HG02759 (cell line): Measurements from ENCODE around the gene SLC25A38.
"Not testable (repeated sequence)": the region's sequence is repeated elsewhere in the genome, so short reads cannot be mapped to it uniquely, and the experiment has no call there.

ENCODE experiments used
- ATAC-seq: cut with Tn5 transposase; IDR thresholded peaks from one replicate; pipeline ENCODE4 v1.9.1; 2021; ENCODE audit warnings: mild to moderate bottlenecking, moderate library complexity; ENCODE audit not compliant: unreplicated experiment

Gene SLC25A38

GRCh38 chr3:39407259-39407629 is 24.1 kb downstream of the SLC25A38 start:
- no peak for ATAC-seq

DNA sequence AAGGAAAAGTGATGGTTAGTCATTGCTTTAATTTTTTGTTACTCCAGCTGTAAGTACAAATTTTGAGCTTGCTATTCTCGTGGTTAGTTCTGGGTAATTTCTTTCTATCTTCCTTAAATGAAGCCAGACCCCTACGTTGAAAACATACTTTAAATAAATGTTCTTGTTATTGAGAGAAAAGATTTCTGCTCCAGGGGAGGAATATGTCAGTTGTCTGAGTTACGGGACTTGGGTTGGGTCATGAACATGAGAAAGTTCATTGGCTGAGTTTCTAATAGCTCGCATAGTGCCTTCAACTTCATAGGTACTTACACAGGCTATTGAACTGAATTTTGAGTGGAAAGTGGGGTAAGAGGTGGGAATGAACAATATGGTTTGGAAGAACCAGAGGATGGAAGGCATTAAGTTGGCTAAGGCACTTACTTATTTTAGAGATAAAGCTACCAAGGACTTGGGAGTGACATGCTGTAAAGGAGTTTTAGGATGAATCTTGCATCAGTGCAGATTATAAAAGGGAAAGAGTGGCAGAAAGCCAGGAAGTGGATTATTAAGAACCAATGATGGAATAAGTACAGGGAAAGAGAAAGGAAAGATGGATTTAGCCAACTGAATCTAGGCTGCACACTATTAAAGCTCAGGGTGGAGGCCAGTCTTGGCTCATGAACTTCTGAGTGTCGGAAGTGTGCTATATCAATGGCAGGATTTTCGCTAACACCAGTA is 24.8 kb downstream of the SLC25A38 start:
- no peak for ATAC-seq

DNA sequence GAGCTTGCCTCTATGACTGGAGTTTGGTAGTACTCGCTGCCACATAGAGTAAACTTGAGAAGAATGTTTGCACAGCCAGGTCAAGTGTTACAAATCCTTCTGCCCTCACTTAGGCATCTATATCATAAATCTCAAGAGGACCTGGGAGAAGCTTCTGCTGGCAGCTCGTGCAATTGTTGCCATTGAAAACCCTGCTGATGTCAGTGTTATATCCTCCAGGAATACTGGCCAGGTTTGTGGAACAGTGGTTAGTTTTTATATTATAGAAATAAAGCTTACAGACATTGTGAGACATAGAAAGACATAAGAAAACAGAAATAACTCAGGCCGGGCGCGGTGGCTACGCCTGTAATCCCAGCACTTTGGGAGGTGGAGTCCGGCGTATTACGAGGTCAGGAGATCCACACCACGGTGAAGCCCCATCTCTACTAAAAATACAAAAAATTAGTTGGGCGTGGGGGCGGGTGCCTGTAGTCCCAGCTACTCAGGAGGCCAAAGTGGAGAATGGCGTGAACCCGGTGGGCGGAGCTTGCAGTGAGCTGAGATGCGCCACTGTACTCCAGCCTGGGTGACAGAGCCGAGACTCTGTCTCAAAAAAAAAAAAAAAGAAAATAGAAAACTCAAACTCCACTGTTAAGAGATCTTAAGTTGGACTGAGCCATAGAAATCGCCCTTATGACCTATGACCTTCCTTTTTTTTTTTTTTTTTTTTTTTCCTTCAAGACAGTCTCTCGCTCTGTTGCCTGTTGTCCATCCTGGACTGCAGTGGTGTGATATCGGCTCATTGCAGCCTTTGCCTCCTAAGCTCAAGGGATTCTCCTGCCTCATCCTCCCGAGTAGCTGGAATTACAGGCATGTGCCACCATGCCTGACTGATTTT is 25.6 kb downstream of the SLC25A38 start:
- ATAC-seq = no peak

- no peak for ATAC-seq
Measured at GRCh38 chr3:39409514-39410136, 26.5 kb downstream of the SLC25A38 start.

DNA sequence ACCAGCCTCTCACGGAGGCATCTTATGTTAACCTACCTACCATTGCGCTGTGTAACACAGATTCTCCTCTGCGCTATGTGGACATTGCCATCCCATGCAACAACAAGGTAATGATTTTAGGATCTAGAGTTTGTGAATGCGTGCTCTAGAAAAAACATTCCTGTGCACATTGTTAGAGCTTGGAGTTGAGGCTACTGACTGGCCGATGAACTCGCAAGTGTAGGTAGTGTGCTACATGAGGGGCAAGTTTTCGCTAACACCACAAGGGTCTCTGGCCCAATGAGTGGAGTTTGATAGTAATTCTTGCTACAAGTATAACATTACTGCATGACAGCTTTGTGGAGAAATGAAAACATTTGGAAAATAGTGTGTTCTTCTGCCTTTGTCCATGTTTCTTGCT is 27.7 kb downstream of the SLC25A38 start:
- ATAC-seq = no peak

DNA sequence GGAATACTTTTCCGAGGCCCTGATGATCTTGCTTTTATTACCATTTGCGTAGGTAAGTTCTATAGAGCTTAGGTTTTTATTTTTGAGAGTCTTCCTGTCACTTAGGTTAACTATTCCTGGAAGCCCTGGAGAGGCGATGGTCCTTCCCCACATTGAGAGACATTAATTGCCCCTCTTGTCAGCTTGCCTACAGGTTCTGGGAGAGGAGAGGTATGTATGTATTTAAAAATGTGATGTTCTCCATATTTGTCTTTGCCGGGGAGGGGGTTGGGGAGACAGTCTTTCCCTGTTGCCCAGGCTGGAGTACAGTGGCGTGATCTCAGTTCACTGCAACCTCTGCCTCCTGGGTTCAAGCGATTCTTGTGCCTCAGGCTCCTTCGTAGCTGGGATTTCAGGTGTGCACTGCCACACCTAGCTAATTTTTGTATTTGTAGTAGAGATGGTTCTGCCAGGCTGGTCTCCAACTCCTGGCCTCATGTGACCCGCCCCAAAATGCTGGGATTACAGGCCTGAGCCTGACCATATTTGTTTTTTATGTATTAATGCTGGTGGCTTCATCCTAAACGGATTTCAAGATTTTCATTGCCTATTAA is 29.6 kb downstream of the SLC25A38 start:
- no peak for ATAC-seq

- ATAC-seq = no peak
Measured at GRCh38 chr3:39413691-39414420, 30.7 kb downstream of the SLC25A38 start.

DNA sequence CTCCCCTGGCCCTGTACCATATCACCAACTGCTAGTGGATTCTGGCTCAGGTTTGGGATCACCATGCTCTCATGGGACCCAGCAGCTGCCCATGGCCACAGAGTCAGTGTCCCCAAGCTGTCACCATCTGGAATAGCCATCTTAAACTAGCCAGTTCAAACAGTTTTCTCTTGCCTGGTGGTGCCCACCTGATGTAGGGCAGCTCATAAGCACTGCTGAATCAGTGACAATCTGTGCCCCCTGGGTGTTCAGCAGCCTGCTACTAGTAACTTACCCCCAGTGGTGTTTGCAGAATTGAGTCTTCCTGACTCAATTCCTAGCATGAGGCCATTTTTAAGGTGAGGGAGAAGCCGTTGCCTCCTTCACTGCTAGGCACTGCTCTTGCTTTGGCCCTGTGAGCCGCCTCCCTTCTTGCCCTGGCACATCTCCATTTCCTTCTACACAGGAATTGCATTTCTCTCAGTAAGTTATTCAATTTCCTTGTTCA is 31.3 kb downstream of the SLC25A38 start:
- ATAC-seq = no peak

- not testable (repeated sequence) for ATAC-seq
Measured at GRCh38 chr3:39415302-39415701, 32.1 kb downstream of the SLC25A38 start.

DNA sequence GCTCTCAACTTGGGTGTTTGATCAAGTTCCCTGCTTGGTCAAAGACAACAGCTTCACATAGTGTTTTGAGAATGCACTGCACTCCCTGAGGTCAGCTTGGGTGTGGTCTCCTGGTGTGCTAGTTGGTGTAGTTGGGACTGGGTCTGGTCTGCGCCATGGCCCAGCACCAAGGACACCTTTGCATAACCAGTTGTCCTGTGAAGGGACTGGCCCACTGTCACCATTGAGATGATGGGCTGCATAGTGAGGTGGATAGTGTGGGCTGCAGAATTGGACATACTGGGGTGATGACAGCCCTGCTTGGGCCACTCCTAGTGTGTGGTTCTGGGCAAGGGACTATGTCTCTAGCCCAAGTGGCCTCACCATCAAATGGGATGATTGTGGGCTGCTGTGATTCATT is 32.8 kb downstream of the SLC25A38 start:
- ATAC-seq = no peak

DNA sequence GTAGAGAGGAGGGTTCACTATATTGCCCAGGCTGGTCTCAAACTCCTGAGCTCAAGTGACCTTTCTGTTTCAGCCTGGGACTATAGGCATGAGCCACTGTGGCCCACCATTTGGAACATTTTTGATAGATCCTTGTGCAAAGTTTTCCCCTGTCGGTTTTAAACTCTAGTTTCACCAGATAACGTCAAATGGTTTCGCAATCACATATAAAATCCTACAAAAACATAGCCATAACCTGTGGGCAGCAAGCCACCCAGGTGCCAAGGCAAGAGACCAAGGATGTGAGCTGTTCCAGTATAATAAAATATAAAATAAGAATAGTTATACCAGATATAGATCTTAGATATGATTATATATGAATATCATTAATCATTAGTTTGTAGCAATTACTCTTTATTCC is 33.8 kb downstream of the SLC25A38 start:
- ATAC-seq = not testable (repeated sequence)

GRCh38 chr3:39418556-39419225 is 35.5 kb downstream of the SLC25A38 start:
- not testable (repeated sequence) for ATAC-seq

DNA sequence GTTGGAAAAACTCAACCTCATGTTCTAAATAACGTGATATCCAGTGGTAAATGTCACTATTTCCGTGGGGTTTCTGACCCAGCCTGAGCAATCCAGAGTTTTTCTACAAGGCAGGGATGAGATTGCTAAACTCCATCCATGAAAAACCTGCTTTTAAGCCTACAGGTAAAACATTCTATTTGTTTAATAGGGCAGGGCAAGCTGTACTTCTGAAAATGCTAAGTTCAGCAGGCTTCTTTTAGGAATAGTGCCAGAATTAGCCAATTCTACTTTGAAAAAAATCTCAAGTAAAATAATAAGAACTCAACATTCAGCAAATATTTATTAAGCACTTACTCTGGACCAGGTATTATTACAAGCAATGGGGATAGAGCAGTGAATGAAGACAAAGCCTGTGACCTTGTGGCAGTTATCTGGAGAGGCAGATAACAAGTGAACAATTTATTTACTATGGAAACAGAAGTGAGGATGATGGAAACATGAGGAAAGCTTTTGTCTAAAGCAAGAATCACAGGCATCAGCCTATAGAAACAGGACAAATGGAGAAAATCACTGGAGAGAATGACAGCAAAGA is 36.7 kb downstream of the SLC25A38 start:
- no peak for ATAC-seq

GRCh38 chr3:39420543-39420942 is 37.4 kb downstream of the SLC25A38 start:
- no peak for ATAC-seq

DNA sequence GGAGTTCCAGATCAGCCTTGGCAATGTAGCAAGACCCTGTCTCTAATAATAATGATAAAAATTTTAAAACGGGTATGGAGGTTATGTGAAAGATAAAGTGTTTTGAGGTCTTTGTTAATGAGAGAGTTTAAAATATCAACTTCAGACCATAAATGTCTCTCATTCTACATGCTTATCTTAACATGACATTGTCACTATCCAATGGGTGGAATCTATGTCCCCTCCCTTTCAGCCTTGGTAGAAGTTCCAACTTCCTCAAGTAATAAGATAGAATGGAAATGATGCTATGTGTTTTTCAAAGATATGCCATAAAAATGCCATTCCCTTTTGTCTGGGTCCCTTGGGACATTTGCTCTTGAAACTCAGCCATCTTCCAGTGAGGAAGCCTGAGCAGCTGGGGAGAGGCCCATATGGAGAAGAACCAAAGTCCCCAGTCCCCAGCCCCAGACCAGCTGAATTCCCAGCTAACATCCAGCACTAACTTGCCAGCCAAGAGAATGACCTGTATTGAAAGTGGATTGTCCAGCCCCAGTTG is 40.3 kb downstream of the SLC25A38 start:
- ATAC-seq = no peak

GRCh38 chr3:39426312-39426711 is 43.1 kb downstream of the SLC25A38 start:
- no peak for ATAC-seq

GRCh38 chr3:39427506-39427905 is 44.3 kb downstream of the SLC25A38 start:
- no peak for ATAC-seq

GRCh38 chr3:39428745-39429201 is 45.6 kb downstream of the SLC25A38 start:
- ATAC-seq = no peak

- no peak for ATAC-seq
Measured at GRCh38 chr3:39429466-39429865, 46.3 kb downstream of the SLC25A38 start.
